DMS53 treated with DMSO at 0.1 percent for 48 hours (cell line): ENCODE results near the gene CYP8B1.
A peak's percentile ranks its signal among the peaks of the same experiment; 100 is the strongest.

ENCODE experiments used
- DNase-seq: peaks from one replicate; lab custom pipeline; 2025; ENCODE audit not compliant: unreplicated experiment; lab: John Stamatoyannopoulos, UW

Gene CYP8B1, protein sequence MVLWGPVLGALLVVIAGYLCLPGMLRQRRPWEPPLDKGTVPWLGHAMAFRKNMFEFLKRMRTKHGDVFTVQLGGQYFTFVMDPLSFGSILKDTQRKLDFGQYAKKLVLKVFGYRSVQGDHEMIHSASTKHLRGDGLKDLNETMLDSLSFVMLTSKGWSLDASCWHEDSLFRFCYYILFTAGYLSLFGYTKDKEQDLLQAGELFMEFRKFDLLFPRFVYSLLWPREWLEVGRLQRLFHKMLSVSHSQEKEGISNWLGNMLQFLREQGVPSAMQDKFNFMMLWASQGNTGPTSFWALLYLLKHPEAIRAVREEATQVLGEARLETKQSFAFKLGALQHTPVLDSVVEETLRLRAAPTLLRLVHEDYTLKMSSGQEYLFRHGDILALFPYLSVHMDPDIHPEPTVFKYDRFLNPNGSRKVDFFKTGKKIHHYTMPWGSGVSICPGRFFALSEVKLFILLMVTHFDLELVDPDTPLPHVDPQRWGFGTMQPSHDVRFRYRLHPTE

DNA sequence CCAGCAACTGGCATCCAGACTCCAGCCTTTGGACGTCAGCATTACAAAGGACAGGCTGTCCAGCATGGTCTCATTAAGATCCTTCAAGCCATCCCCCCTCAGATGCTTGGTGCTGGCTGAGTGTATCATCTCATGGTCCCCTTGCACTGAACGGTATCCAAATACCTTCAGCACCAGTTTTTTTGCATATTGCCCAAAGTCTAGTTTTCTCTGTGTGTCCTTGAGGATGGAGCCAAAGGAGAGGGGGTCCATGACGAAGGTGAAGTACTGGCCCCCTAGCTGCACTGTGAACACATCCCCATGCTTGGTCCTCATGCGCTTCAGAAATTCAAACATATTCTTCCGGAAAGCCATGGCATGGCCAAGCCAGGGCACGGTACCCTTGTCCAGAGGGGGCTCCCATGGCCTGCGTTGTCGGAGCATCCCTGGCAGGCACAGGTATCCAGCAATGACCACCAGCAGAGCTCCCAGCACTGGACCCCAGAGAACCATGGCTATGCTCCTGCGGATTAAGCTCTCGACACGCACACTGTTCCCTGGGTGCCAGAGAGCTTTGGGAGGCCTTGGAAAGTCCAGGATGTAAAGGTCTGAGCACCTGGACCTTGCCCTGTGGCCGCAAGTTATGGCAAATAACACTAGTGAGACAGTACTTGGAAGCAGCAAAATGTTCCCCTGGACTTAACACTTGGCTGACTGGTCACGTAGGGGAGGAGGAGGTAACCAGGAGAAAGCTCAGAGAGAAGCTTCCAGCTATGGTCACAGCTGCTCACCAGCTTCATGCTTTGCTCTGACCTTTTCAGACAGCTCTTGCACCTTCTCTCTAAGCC, at the start of gene CYP8B1:
CYP8B1 (minus strand) TSS at position 555 of the 827 bp plus-strand sequence; CDS start at position 492, 63 bp downstream.
- DNase-seq, result no peak

DNA sequence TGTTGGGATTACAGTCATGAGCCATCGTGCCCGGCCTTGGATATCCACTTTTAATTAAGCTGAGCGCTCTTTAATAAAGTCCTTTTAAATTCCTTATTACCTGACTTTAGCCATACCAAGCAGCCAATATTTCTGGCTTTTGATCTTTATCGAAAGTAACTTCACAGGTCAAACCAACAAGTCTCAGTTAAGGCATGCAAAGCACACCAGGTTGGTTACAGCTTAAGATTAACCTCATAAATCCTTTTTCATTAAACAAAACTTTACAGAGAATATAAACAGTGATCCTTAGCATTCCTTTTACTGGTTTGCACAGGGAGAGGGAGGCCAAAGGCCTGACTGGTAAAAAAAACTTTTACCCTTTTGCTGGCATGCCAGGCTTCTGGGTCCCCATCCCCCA, 47.9 kb upstream of the CYP8B1 start:
- DNase-seq, result no peak

DNA sequence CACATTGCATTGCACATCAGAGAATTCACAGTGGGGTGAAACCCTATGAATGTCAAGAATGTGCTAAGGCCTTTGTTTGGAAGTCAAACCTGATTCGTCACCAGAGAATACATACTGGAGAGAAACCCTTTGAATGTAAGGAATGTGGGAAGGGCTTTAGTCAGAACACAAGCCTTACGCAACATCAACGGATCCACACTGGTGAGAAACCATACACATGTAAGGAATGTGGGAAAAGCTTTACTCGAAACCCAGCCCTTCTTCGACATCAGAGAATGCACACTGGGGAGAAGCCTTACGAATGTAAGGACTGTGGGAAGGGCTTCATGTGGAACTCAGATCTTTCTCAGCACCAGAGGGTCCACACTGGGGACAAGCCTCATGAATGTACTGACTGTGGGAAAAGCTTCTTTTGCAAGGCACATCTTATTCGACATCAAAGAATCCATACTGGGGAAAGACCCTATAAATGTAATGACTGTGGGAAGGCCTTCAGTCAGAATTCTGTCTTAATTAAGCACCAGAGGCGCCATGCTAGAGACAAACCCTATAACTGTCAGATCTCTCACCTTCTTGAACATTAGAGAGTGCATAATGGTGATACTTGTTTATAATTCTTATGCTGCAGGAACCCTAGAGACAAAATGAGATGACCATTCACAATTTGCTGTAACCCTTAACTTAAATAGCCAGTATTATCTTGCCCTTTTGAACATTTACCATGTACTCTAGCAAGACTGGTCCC, 39.3 kb upstream of the CYP8B1 start:
- DNase-seq, result no peak

GRCh38 chr3:42911551-42911950, 35.9 kb upstream of the CYP8B1 start:
- no peak for DNase-seq

DNA sequence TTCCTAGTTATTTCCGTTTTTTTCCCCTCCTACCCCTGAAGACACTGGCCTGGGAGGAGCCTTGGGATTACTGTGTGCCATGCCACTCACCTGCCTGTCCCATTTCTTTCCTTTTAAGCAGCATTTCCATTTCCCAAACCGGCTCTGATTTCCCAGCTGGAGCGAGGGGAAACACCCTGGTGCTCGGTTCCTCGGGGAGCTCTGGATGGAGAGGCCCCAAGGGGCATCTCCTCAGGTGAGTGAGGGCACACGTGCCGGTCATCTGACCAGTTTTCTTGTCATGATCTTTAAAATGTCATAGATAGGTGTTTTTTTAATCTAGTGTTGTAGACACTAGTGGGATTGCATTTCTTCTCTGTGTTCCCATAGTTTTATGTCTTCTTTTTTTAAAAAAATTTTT, 33.0 kb upstream of the CYP8B1 start:
- DNase-seq, result no peak

- DNase-seq, result no peak
Measured at GRCh38 chr3:42906848-42907183, 31.1 kb upstream of the CYP8B1 start.

DNA sequence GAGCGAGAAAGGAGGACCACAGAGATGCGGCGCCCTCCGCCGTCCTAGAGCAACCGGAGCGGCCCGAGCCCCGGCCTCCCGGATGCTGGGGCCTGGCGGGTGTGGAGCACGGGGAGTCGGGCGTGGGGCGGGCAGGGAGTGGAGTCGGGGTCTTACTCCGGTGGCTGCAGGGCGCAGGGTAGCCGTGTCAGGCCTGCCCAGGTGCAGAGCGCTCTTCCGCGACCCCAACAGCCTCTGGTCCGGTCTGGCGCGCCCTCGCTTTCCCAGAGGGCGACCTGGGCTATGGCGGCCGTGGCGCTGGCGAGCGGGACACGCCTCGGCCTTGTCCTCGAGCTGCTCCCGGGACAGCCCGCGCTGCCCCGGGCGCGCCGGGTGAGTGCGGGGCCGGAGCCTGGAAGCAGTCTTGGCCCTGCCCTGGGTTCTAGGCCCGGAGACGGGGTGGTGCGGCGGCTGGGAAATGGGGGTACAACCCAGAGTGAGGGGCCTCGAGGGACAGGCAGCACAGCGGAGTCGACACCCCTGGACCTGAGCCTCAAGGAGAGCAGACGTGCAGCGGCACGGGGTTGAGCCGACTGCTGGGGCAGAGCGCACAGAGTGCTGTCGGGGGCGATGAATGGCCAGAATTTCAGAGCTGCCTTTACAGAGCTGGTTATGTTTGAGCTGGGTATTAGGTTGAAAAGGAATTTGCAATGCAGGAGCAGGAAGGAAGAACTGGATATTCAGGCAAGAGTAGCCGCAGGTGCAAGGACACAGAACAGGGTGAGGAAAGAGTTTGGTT, 30.6 kb upstream of the CYP8B1 start, which contains the start of gene ZNF662:
ZNF662 (plus strand) TSS at position 73 of the 778 bp plus-strand sequence. CDS start 1,973 bp downstream, outside the sequence.
- DNase-seq, result peak; percentile 2

DNA sequence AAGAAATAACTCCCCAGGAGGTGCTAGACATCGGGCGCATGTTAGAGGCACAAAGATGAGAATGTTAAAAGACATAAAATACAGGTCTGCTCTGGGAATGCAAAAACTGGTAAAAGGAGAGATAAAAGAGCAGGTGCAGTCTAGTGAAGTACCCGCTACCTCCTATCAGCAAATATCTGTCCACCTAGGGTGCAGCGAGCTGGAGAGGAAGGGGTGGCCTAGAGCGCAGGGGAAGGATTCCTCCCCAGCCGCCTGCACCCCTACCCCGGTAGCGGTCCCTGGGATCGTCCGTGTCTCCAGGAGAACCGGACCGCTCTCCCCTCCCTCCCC, 30.0 kb upstream of the CYP8B1 start:
- no peak for DNase-seq

DNA sequence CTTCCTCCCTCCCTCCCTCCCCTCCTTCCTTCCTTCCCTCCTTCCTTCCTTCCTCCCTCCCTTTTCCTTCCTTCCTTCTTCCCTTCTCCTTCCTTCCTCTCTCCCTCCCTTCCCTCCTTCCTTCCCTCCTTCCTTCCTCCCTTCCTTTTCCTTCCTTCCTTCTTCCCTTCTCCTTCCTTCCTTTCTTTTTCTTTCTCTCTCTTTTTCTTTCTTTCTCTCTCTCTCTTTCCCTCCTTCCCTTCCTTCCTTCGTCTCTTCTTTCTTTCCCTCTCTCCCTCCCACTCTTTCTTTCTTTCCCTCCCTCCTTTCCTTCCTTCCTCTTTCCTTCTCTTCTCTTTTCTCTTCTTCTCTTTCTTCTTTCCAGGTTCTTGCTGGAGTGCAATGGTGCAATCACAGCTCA, 28.4 kb upstream of the CYP8B1 start:
- DNase-seq, result no peak

DNA sequence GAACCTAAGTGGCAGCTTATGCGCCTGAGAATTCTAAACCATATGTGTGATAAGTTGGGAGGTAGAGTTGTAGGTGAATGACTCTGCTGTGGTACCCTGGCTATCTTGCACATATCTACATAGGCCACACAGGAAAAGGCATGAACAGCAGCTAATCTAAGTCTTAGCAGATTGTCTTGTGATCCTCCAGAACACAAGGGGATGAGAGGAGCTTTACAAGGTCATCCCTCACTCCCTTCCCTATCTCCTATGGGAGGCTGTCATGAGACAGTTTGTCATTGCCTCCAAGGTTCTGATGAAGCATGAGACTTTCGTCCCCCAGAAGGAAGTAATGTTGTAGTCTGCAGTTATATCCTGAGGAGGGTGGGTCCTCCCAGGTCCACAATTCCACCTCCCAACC, 26.6 kb upstream of the CYP8B1 start:
- DNase-seq, result no peak

DNA sequence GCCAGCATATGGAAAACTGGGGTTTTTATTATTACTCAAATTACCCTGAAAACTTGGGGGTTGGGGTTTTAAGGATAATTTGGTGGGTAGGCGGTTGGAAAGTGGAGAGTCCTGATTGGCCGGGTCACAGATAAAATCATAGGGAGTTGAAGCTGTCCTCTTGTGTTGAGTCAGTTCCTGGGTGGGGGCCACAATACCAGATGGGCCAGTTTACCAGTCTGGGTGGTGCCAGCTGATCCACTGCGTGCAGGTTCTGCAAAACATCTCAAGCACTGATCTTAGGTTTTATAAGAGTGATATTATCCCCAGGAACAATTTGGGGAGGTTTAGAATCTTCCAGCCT, 25.4 kb upstream of the CYP8B1 start:
- no peak for DNase-seq

DNA sequence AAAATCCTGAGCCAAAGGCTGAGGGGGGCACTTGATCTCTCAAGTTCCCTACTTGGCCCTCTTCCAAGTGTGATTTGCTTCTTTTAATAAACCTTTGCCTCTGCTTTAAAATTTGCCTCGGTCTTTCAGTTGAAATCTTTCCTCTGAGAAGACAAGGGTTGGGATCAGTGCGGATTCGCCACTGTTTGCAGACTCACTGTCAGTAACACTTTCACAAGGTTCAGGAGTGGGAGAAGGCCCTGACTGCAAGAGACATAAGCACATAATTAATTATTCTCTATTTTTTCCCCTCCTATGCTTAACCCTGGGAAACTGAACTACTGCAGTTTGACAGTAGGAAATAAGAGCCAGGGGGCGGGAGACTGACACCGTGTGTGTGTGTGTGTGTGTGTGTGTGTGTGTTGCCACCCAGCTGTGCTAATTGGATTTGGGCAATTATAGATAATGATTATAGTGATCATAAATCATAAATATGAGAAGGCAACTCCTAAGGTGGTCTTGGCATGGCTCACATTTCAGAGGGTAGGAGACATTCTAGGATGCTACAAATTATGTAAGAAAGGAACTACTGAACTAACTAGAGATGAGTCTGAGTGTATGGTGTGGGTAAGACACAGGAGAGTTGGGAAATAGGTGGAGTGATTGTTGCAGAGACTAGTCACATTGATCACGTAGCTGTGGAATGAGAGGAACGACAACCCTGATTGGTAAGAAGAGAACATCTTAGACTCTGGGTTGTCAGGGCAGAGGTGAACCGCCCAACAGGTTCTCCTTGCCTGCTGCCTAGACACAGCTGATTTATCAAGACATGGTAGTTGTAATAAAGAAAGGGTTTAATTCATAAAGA, 24.8 kb upstream of the CYP8B1 start:
- DNase-seq, result no peak

DNA sequence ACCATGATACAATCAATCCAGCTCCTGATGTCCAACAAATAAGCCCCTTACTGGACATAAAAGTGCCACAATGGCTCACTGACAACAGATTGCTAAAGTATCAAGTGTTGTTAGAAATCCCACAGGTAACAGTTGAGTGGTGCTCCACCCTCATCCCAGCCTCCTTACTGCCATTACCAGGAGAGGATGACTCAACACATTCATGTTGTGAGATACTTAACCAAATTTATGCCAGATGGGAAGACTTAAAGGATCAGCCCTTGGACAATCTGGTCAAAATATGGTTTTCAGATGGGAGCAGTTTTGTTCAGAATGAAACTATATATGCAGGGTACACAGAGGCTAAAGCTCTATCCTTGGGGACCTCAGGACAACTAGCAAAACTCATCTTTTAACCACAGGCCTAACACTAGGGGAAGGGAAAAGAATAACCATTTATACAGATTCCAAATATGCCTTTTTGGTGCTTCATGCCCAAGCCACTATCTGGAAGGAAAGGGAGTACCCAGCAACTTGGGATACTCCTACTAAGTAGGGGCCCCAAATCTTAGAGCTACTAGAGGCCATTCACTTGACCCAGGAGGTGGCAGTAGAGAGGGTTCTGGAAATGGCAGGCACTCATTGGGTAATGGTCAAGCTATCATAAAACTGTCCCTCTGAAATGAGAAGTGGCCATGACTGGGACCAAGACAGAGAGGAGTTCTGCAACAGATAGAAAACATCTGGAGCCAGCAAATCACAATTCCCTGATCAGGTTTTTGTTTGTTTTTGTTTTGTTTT, 23.4 kb upstream of the CYP8B1 start:
- no peak for DNase-seq

GRCh38 chr3:42895580-42895868, 19.8 kb upstream of the CYP8B1 start:
- no peak for DNase-seq

DNA sequence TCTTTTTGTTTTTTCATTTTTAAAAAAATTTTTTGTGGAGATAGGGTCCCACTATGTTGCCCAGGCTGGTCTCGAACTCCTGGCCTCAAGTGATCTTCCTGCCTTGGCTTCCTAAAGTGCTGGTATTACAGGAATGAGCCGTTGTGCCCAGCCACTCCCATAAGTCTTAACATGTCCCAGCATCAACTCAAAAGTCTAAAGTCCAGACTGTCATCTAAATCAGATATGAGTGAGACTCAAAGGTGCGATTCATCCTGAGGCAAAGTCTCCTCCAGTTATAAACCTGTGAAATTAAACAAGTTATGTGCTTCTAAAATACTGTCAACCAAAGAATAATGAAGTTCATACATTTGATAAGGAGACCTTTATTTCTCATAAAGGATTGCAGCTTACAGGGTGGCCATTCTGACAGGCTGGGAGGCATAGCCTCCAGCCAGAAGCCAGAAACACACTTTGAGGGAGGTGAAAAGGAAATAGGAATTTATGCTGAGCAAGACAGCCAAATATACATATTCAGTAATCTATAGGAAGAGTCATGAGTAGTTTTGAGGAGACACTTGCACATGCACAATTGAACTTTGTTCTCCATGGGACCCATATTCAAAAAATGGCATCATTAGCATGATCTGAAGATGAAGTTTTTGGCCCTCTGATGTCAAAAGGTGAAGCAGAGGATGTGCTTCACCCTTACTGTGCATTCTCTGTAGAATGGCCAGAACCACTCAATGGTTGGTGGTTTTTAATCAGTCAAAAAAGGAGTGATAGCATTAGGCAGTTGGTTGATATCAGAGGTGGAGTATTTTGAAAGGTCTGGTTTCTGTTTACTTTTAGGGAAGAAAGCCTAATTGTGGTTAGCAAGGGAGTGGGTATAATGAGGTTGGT, 19.3 kb upstream of the CYP8B1 start:
- DNase-seq, result no peak

DNA sequence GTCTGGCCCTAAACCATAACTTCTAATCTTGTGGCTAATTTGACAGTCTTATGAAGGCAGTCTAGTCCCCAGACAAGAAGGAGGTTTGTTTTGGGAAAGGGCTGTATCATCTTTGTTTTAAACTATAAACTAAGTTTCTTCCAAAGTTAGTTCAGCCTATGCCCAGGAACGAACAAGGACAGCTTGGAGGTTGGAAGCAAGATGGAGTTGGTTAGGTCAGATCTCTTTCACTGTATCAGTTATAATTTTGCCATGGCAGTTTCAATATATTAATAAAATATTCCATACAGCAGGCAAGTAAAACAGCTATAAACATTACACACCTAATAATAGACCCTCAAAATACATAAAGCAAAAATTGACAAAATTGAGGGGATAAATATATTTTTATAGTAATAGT, 17.1 kb upstream of the CYP8B1 start:
- no peak for DNase-seq

GRCh38 chr3:42892169-42892568, 16.5 kb upstream of the CYP8B1 start:
- no peak for DNase-seq

DNA sequence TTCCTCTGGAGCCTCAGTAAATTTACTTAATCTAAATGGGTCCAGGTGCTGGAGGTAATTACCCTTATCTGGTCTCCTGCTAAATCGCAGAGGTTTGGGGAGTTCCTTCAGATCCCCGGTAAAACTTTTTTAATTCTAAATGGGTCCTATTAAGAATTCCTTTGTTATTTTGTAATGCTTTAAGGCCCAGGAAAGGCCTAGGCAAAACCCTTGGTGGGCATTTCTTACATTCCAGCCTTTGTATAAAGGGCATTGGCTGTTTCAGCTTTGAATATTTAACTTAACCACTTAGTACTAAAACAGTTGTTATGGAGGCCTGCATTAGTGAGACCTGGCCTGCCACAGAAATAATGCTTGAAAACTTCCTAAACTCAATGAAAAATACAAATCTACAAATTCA, 15.4 kb upstream of the CYP8B1 start:
- no peak for DNase-seq
